HepG2 (cell line): ENCODE data around the gene MTHFS. TPM values are rescaled to one million over a fixed set of nuclear protein-coding genes. Genes with fewer than 3 reads are reported as not detected.

Source experiments
- ELF1 ChIP-seq: sonication (generic); formaldehyde crosslinking; IDR thresholded peaks from 2 replicates; pipeline ENCODE4 v1.4.0; 2020; ENCODE audit warnings: missing genetic modification reagents
- FOXA3 ChIP-seq: IDR thresholded peaks from 2 replicates; pipeline ENCODE4 v1.6.1; 2016; ENCODE audit warnings: missing genetic modification reagents, missing compliant biosample characterization
- HES4 ChIP-seq: sonication (generic); formaldehyde crosslinking; IDR thresholded peaks from 2 replicates; pipeline ENCODE4 v1.9.0; 2021; ENCODE audit warnings: mild to moderate bottlenecking, missing genetic modification reagents, borderline replicate concordance
- IRF2 ChIP-seq: IDR thresholded peaks from 2 replicates; pipeline ENCODE4 v1.6.1; 2018; ENCODE audit warnings: missing genetic modification reagents, missing compliant biosample characterization
- KDM5B ChIP-seq: sonication (generic); formaldehyde crosslinking; IDR thresholded peaks from 2 replicates; pipeline ENCODE4 v1.4.0; 2020; ENCODE audit warnings: missing genetic modification reagents, mild to moderate bottlenecking, borderline replicate concordance
- LCORL ChIP-seq, 2 experiments: fragments of 450-650 bp in 1 of 2; sonication (generic) in 1 of 2; formaldehyde crosslinking in 1 of 2; IDR thresholded peaks; 2 replicates each; pipeline versions ENCODE4 v1.5.0 to v1.6.1; 2017 to 2020; ENCODE audit warnings: antibody characterized with exemption in 1 of 2, missing genetic modification reagents in 1 of 2
- MAF1 ChIP-seq: sonication (generic); formaldehyde crosslinking; IDR thresholded peaks from 2 replicates; pipeline ENCODE4 v1.5.0; 2020; ENCODE audit warnings: missing genetic modification reagents, borderline replicate concordance
- MAX ChIP-seq: IDR thresholded peaks from 2 replicates; pipeline ENCODE4 v1.6.1; 2012; ENCODE audit warnings: inconsistent platforms
- PRDM10 ChIP-seq: sonication (generic); formaldehyde crosslinking; IDR thresholded peaks from 2 replicates; pipeline ENCODE4 v1.4.0; 2020; ENCODE audit warnings: low read depth, missing genetic modification reagents
- PRDM15 ChIP-seq: sonication (generic); formaldehyde crosslinking; IDR thresholded peaks from 2 replicates; pipeline ENCODE4 v1.4.0; 2020; ENCODE audit warnings: missing genetic modification reagents
- SMAD1 ChIP-seq: sonication (generic); formaldehyde crosslinking; IDR thresholded peaks from 2 replicates; pipeline ENCODE4 v1.4.0; 2020; ENCODE audit warnings: missing genetic modification reagents, low read depth, mild to moderate bottlenecking, borderline replicate concordance
- TCF7L2 ChIP-seq: IDR thresholded peaks from 2 replicates; pipeline ENCODE4 v1.6.1; 2011; ENCODE audit warnings: mild to moderate bottlenecking, low read depth, low read length, moderate library complexity
- TFE3 ChIP-seq: IDR thresholded peaks from 2 replicates; pipeline ENCODE4 v1.6.1; 2016
- TIGD3 ChIP-seq: sonication (generic); formaldehyde crosslinking; IDR thresholded peaks from 2 replicates; pipeline ENCODE4 v1.5.1; 2020; ENCODE audit warnings: mild to moderate bottlenecking, missing genetic modification reagents, borderline replicate concordance
- ZBTB1 ChIP-seq: sonication (generic); formaldehyde crosslinking; IDR thresholded peaks from 2 replicates; pipeline ENCODE4 v1.4.0; 2020; ENCODE audit warnings: missing genetic modification reagents, borderline replicate concordance
- ZNF326 ChIP-seq: sonication (generic); formaldehyde crosslinking; IDR thresholded peaks from 2 replicates; pipeline ENCODE4 v1.4.0; 2020; ENCODE audit warnings: missing genetic modification reagents, borderline replicate concordance
- ZNF768 ChIP-seq: sonication (generic); formaldehyde crosslinking; IDR thresholded peaks from 2 replicates; pipeline ENCODE4 v1.4.0; 2020; ENCODE audit warnings: missing genetic modification reagents
- ZNF83 ChIP-seq: sonication (generic); formaldehyde crosslinking; IDR thresholded peaks from 2 replicates; pipeline ENCODE4 v1.4.0; 2020; ENCODE audit warnings: missing genetic modification reagents, mild to moderate bottlenecking, borderline replicate concordance
- polyA plus RNA-seq, 8 experiments: library from polyadenylated mRNA; depleted of rRNA in 3 of 8; stranded (reverse) in 7 of 8; unstranded in 1 of 8; fragments of >200 nt; fragmentation: Illumina TruSeq in 4 of 8; extraction: Trizol in 4 of 8; gene quantifications; 2 replicates each; pipeline versions ENCODE4 v1.2.1 to v1.2.3, GENCODE V29; 2011 to 2016; ENCODE audit warnings: low read depth in 4 of 8, missing spikeins in 1 of 8, mixed read lengths in 1 of 8; ENCODE audit not compliant: insufficient read depth in 1 of 8
- total RNA-seq, 5 experiments: library from RNA; depleted of rRNA; stranded (reverse); fragments of >200 nt; fragmentation: Illumina TruSeq; extraction: Trizol; gene quantifications; 2 replicates each; pipeline ENCODE4 v1.2.3, GENCODE V29; 2016; ENCODE audit warnings: low read depth in 1 of 5

The MTHFS gene
- total and polyA plus RNA-seq, 2 of the 13 experiments (the other 11 are each of a cell fraction or from before 2014, with no cell fraction given) = 37.0 to 49.7 TPM

- TF ChIP-seq PRDM15 (CRISPR knock-in tag) (peak; percentile 85), SMAD1 (CRISPR knock-in tag) (no peak; the same call in 1 of the 2 replicates), TFE3 (CRISPR knock-in tag) (peak; percentile 64), ZNF768 (CRISPR knock-in tag) (peak; percentile 9; the same call in 1 of the 2 replicates), LCORL (IDR thresholded peaks at IDR 0.05) (no peak), LCORL (CRISPR knock-in tag; IDR thresholded peaks at IDR 0.05) (peak; percentile 63; the same call in 1 of the 2 replicates), ZNF326 (CRISPR knock-in tag) (no peak), TIGD3 (no peak), MAF1 (CRISPR knock-in tag) (no peak), ELF1 (CRISPR knock-in tag) (peak; percentile 82), HES4 (CRISPR knock-in tag) (peak; percentile 25; the same call in 1 of the 2 replicates), ZBTB1 (CRISPR knock-in tag) (no peak), MAX (peak; percentile 39; the same call in 1 of the 2 replicates), IRF2 (CRISPR knock-in tag) (0 out of 2 replicates have a peak, but pooled peaks have one; percentile 36), FOXA3 (CRISPR knock-in tag) (peak; percentile 62), TCF7L2 (no peak), PRDM10 (CRISPR knock-in tag) (peak; percentile 61; the same call in 1 of the 2 replicates), KDM5B (CRISPR knock-in tag) (peak; percentile 66; the same call in 1 of the 2 replicates), ZNF83 (no peak)
Measured at GRCh38 chr15:79923515-79924169, 26.8 kb upstream of the MTHFS start (continued).
